ENCODE measurements around the gene TOR1AIP1. TPM values are rescaled to one million over a fixed set of nuclear protein-coding genes. Genes with fewer than 3 reads are reported as not detected.

TOR1AIP1 gene
- total RNA-seq, 1 experiment from 2014 or later = 17.3 TPM

DNA sequence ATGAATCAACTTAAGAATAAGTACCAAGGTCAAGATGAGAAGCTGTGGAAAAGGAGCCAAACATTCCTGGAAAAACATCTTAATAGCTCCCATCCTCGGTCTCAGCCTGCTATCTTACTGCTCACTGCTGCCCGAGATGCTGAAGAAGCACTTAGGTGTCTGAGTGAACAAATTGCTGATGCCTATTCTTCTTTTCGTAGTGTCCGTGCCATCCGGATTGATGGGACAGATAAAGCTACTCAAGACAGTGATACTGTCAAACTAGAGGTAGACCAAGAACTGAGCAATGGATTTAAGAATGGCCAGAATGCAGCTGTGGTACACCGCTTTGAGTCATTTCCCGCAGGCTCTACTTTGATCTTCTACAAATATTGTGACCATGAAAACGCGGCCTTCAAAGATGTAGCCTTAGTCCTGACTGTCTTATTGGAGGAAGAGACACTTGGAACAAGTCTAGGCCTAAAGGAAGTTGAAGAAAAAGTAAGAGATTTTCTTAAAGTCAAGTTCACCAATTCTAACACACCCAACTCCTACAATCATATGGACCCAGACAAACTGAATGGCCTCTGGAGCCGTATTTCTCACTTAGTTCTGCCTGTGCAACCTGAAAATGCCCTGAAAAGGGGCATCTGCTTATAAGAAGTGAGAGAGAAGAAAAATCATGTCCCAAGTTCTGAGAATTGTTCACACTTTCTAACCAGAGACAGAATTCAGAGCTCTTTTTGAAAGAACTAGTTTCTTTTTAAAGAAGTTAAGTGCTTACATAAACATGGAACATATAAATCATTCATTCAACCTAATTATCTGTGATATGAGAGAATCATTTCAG is 35.7 kb downstream of the TOR1AIP1 start:
- Mint-ChIP-seq H3K4me3 (no peak overlapping the region), H3K27ac (no peak overlapping the region), H3K27me3 (ENCODE audit: low read depth) (no peaks in the 10 kb centered on the region), H3K36me3 (peaks cover 24% of the 10 kb centered on the region), H3K9me3 (no peaks in the 10 kb centered on the region), H3K4me1 (peaks cover 21% of the 10 kb centered on the region)
- TF ChIP-seq GRHL2 (CRISPR knock-in tag; IDR thresholded peaks at IDR 0.05; ENCODE audit: insufficient replicate concordance, severe bottlenecking) (no peak), SP1 (CRISPR knock-in tag; conservative IDR thresholded peaks at IDR 0.05) (no peak), ZNF138 (CRISPR knock-in tag; conservative IDR thresholded peaks at IDR 0.05) (no peak), TEAD4 (CRISPR knock-in tag; IDR thresholded peaks at IDR 0.05) (no peak), KAT7 (CRISPR knock-in tag; IDR thresholded peaks at IDR 0.05; ENCODE audit: borderline replicate concordance) (no peak), FOXK1 (CRISPR knock-in tag; IDR thresholded peaks at IDR 0.05) (no peak)
- TF ChIP-seq, protein P1, sequence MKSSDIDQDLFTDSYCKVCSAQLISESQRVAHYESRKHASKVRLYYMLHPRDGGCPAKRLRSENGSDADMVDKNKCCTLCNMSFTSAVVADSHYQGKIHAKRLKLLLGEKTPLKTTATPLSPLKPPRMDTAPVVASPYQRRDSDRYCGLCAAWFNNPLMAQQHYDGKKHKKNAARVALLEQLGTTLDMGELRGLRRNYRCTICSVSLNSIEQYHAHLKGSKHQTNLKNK (CRISPR knock-in tag; IDR thresholded peaks at IDR 0.05) = no peak
- TF ChIP-seq, protein P2, sequence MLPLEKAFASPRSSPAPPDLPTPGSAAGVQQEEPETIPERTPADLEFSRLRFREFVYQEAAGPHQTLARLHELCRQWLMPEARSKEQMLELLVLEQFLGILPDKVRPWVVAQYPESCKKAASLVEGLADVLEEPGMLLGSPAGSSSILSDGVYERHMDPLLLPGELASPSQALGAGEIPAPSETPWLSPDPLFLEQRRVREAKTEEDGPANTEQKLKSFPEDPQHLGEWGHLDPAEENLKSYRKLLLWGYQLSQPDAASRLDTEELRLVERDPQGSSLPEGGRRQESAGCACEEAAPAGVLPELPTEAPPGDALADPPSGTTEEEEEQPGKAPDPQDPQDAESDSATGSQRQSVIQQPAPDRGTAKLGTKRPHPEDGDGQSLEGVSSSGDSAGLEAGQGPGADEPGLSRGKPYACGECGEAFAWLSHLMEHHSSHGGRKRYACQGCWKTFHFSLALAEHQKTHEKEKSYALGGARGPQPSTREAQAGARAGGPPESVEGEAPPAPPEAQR (CRISPR knock-in tag; IDR thresholded peaks at IDR 0.05) = no peak
- CTCF ChIA-PET = no interaction called here
- DNase-seq (ENCODE audit: low spot score) = no peak
- POLR2A ChIA-PET = no interaction called here
- ATAC-seq = no peak

DNA sequence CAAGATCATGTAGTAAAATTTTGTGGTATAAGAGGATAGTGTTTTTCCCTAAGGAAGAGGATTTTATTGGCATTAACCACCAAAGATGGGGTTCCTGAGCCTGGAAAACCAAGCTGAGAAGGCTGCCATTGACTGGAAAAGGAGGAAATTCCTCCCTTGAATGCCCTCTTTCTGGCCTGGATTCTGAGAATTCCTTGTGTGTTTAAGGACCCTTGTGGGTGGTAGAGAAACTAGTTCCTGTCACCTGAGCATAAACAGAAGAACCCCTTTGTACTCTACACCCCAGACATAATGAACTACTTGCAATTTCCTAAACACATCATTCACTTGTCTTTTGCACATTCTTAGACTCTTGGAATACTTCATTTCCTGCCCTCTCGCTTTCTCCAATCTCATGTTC is 39.4 kb downstream of the TOR1AIP1 start:
- ATAC-seq (peak; percentile 74), DNase-seq (ENCODE audit: low spot score) (no peak)
- ChIA-PET POLR2A (interaction anchor here (1.1 to 1.4 kb wide), 2 partner anchors 20 to 39 kb away, joined by 3 to 6 read pairs; no protein-coding TSS in a partner anchor), CTCF (interaction anchor here (0.6 to 2.2 kb wide), 5 partner anchors 107 to 266 kb away, joined by 3 to 7 read pairs (median 3); no protein-coding TSS in a partner anchor)
- Mint-ChIP-seq H3K27ac (peak overlapping the region; percentile 88), H3K4me1 (peaks cover 25% of the 10 kb centered on the region), H3K4me3 (no peak overlapping the region), H3K9me3 (no peaks in the 10 kb centered on the region), H3K27me3 (ENCODE audit: low read depth) (no peaks in the 10 kb centered on the region), H3K36me3 (peaks cover 19% of the 10 kb centered on the region)
- TF ChIP-seq HMGA2 (CRISPR knock-in tag; IDR thresholded peaks at IDR 0.05) (no peak), EMX1 (CRISPR knock-in tag; IDR thresholded peaks at IDR 0.05) (no peak), FOXK1 (CRISPR knock-in tag; IDR thresholded peaks at IDR 0.05) (no peak), MYBL2 (CRISPR knock-in tag; IDR thresholded peaks at IDR 0.05) (no peak), ZNF232 (CRISPR knock-in tag; IDR thresholded peaks at IDR 0.05) (no peak), ESRRA (CRISPR knock-in tag; IDR thresholded peaks at IDR 0.05; ENCODE audit: borderline replicate concordance) (no peak)
- TF ChIP-seq, protein P3, sequence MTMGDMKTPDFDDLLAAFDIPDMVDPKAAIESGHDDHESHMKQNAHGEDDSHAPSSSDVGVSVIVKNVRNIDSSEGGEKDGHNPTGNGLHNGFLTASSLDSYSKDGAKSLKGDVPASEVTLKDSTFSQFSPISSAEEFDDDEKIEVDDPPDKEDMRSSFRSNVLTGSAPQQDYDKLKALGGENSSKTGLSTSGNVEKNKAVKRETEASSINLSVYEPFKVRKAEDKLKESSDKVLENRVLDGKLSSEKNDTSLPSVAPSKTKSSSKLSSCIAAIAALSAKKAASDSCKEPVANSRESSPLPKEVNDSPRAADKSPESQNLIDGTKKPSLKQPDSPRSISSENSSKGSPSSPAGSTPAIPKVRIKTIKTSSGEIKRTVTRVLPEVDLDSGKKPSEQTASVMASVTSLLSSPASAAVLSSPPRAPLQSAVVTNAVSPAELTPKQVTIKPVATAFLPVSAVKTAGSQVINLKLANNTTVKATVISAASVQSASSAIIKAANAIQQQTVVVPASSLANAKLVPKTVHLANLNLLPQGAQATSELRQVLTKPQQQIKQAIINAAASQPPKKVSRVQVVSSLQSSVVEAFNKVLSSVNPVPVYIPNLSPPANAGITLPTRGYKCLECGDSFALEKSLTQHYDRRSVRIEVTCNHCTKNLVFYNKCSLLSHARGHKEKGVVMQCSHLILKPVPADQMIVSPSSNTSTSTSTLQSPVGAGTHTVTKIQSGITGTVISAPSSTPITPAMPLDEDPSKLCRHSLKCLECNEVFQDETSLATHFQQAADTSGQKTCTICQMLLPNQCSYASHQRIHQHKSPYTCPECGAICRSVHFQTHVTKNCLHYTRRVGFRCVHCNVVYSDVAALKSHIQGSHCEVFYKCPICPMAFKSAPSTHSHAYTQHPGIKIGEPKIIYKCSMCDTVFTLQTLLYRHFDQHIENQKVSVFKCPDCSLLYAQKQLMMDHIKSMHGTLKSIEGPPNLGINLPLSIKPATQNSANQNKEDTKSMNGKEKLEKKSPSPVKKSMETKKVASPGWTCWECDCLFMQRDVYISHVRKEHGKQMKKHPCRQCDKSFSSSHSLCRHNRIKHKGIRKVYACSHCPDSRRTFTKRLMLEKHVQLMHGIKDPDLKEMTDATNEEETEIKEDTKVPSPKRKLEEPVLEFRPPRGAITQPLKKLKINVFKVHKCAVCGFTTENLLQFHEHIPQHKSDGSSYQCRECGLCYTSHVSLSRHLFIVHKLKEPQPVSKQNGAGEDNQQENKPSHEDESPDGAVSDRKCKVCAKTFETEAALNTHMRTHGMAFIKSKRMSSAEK (CRISPR knock-in tag; IDR thresholded peaks at IDR 0.05; ENCODE audit: borderline replicate concordance) = no peak
- TF ChIP-seq, protein P4, sequence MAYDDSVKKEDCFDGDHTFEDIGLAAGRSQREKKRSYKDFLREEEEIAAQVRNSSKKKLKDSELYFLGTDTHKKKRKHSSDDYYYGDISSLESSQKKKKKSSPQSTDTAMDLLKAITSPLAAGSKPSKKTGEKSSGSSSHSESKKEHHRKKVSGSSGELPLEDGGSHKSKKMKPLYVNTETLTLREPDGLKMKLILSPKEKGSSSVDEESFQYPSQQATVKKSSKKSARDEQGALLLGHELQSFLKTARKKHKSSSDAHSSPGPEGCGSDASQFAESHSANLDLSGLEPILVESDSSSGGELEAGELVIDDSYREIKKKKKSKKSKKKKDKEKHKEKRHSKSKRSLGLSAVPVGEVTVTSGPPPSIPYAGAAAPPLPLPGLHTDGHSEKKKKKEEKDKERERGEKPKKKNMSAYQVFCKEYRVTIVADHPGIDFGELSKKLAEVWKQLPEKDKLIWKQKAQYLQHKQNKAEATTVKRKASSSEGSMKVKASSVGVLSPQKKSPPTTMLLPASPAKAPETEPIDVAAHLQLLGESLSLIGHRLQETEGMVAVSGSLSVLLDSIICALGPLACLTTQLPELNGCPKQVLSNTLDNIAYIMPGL (CRISPR knock-in tag; IDR thresholded peaks at IDR 0.05) = no peak

All from WTC11 (cell line).